ENCODE measurements around the gene ITPA.

DNA sequence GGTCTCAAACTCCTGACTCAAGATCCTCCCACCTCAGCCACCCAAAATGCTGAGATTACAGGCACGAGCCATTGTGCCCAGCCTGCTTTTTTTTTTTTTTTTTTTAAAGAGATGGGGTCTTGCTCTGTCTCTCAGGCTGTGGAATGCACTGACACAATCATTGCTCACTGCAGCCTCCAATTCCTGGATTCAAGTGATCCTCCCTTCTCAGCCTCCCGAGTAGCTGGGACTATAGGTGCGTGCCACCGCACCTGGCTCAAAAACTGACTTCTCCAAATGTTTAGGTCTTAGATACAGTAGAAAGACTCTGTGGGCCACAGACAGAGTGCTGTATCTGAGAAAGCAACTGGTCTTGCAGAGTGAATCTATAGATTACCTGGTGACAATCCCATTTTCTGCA, 60.8 kb downstream of the ITPA start:
- TF ChIP-seq, protein P1, sequence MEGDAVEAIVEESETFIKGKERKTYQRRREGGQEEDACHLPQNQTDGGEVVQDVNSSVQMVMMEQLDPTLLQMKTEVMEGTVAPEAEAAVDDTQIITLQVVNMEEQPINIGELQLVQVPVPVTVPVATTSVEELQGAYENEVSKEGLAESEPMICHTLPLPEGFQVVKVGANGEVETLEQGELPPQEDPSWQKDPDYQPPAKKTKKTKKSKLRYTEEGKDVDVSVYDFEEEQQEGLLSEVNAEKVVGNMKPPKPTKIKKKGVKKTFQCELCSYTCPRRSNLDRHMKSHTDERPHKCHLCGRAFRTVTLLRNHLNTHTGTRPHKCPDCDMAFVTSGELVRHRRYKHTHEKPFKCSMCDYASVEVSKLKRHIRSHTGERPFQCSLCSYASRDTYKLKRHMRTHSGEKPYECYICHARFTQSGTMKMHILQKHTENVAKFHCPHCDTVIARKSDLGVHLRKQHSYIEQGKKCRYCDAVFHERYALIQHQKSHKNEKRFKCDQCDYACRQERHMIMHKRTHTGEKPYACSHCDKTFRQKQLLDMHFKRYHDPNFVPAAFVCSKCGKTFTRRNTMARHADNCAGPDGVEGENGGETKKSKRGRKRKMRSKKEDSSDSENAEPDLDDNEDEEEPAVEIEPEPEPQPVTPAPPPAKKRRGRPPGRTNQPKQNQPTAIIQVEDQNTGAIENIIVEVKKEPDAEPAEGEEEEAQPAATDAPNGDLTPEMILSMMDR (IDR thresholded peaks at IDR 0.05), result no peak
- no peak for TF ChIP-seq ZFX (IDR thresholded peaks at IDR 0.05; ENCODE audit: borderline replicate concordance)
